Stimulated activated CD8-positive, alpha-beta memory T cell treated with anti-CD3 and anti-CD28 coated beads, Interleukin-12 subunit alpha, Interleukin-12 subunit beta, amount 100 ng/mL, for 1 hour (primary cell): ENCODE measurements around the gene ZBTB42.
"Not testable (repeated sequence)": the region's sequence is repeated elsewhere in the genome, so short reads cannot be mapped to it uniquely, and the experiment has no call there.

ENCODE experiments used
- DNase-seq: peaks from one replicate; pipeline ENCODE4 v3.0.0-alpha.2; 2020; ENCODE audit warnings: low read depth

ZBTB42 gene

DNA sequence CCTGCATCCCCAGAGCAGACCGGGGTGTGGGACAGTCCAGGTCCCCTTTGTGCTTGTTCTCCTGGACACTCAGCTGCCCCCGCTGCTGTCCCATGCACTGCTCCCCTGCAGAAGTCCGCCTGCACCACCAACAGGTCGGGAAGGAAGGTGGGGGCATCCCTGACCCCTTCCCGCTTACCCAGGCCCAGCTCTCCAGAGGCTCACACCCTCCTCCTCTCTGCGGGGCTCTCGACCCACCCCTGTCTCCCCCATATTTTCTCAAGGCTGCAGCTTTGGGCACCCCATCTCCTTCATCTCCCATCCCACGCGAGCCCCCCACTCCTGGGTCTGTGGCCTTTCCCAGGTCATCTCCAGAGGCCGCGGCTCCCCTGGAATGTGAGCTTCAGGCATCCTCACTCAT is 9.4 kb downstream of the ZBTB42 start:
- DNase-seq: no peak

- DNase-seq: no peak
Measured at GRCh38 chr14:104813286-104813685, 12.4 kb downstream of the ZBTB42 start.

DNA sequence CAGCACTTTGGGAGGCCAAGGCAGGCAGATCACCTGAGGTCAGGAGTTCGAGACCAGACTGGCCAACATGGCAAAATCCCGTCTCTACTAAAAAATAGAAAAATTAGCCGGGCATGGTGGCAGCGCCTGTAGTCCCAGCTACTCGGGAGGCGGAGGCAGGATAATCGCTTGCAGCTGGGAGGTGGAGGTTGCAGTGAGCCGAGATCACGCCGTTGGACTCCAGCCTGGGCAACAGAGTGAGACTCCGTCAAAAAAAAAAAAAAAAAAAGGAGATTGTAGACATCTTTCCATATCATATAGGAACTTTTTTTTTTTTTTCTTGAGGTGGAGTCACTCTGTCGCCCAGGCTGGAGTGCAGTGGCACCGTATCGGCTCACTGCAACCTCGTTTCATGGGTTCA is 13.8 kb downstream of the ZBTB42 start:
- DNase-seq: not testable (repeated sequence)

- DNase-seq: no peak
Measured at GRCh38 chr14:104816616-104816884, 15.6 kb downstream of the ZBTB42 start.

- DNase-seq: no peak
Measured at GRCh38 chr14:104817930-104818713, 17.2 kb downstream of the ZBTB42 start.

DNA sequence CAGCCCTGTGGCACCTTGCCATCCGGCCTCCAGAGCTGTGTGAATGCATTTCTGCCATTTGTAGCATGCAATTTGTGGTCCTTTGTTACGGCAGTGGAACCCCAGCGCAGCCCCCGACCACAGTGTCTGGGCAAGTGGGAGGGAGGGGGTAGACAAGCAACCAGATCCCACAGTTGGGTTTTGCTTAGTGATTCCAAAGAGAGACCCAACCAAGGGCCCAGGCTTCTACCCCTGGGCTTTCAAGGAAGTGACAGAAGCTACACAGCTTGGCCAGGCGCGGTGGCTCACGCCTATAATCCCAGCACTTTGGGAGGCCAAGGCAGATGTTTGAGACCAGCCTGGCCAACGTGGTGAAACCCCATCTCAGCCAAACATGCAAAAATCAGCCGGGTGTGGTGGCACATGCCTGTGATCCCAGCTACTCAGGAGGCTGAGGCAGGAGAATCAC is 17.8 kb downstream of the ZBTB42 start:
- DNase-seq: no peak

- no peak for DNase-seq
Measured at GRCh38 chr14:104819361-104819781, 18.5 kb downstream of the ZBTB42 start.

DNA sequence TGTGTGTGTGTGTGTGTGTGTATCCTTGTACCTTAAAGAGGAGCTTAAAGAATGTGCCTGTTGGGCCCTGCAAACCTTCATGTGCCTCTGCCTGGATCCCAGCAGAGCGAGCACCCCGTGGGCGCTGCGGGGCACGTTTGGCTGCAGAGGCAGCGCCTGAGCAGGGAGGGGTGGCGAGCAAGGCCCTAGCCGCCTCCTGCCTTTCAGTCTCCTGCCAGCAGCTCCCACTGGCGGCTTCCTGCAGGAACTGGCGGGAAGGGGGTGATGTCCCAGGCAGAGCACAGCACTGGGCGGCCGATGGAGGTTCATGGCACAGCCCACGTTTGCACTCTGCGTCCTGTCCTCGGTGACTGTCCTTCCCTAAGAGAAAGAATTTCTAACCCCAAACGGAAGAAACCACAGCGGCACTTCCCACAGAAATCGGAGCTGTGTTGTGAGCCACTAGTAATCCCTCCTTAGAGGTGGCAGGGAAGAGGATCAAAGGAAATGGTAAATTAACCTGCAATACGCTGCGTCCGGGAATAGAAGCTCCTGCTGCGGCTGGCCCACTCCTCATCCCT is 19.8 kb downstream of the ZBTB42 start:
- DNase-seq: no peak

DNA sequence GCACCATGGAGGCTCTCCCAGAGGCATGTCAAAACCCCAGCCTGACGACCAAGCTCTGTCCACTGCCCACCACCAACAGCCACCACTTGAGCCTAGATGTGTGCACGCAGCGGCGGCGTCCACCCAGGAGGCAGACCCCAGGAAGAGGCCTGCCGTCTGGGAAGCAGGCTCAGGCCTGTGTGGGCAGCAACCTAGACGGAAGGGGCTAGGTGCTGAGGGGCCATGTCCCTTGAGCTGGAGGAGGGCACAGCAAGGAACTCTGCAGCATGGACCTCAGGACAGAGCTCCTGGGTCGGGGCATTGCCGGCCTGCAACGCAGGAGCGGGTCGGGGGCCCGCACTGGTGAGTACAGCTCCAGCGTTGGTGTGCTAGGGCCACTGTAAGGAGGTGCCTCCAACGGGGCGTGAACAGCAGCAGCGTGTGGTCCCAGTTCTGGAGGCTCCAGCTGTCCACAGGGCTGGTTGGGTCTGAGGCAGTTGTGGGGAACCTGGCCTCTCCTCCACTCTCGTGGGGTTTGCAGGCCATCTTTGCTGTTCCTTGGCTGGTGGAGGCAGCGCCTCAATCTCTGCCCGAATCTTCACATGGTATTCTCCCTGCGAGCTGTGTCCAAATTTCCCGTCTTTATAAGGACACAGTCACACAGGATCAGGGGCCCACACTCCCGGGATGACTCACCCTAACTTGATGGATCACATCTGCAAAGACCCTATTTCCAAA is 20.5 kb downstream of the ZBTB42 start:
- no peak for DNase-seq

- DNase-seq: no peak
Measured at GRCh38 chr14:104821971-104822608, 21.2 kb downstream of the ZBTB42 start.

- no peak for DNase-seq
Measured at GRCh38 chr14:104822821-104823615, 22.1 kb downstream of the ZBTB42 start.

DNA sequence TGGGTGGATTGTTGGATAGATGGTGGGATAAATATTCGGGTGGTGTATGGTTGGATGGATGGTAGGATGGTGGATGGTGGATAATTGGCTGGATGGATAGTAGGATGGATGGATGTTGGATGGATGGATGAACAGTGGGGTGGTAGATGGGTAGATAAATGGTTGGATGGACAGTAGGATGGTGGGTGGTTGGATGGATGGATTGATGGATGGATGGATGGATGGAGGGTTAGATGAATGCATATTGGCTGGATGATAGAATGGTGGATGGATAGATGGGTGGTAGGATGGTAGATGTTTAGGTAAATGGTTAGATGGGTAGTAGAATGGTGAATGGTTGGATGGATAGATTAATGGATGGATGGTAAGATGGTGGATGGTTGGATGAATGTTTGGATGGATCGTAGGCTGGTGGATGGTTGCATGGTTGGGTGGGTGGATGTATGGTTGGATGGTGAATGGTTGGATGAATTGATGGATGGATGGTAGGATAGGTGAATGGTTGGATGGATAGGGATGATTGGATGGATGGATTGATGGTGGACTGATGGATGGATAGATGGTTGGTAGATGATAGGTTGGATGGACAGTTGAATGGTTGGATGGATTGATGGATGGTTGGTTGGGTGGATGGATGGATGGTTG is 23.6 kb downstream of the ZBTB42 start:
- no peak for DNase-seq

GRCh38 chr14:104826189-104826860 is 25.4 kb downstream of the ZBTB42 start:
- peak; percentile 91 for DNase-seq

DNA sequence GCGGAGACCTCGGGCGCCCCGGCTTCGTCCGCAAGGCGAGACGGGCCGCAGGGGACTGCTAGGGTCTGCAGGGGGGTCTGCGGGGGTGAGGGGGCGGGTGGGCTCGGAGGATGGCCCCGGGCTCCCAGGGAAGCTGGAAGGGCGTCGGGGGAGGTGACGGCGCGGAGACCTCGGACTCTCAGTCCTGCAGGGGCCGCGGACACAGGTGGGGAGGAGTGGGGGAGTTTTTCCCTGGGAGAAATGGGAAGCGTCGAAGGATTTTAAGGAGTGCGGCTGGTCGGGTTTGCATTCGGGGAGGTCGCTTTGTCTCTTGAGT is 25.9 kb downstream of the ZBTB42 start:
- DNase-seq: no peak

DNA sequence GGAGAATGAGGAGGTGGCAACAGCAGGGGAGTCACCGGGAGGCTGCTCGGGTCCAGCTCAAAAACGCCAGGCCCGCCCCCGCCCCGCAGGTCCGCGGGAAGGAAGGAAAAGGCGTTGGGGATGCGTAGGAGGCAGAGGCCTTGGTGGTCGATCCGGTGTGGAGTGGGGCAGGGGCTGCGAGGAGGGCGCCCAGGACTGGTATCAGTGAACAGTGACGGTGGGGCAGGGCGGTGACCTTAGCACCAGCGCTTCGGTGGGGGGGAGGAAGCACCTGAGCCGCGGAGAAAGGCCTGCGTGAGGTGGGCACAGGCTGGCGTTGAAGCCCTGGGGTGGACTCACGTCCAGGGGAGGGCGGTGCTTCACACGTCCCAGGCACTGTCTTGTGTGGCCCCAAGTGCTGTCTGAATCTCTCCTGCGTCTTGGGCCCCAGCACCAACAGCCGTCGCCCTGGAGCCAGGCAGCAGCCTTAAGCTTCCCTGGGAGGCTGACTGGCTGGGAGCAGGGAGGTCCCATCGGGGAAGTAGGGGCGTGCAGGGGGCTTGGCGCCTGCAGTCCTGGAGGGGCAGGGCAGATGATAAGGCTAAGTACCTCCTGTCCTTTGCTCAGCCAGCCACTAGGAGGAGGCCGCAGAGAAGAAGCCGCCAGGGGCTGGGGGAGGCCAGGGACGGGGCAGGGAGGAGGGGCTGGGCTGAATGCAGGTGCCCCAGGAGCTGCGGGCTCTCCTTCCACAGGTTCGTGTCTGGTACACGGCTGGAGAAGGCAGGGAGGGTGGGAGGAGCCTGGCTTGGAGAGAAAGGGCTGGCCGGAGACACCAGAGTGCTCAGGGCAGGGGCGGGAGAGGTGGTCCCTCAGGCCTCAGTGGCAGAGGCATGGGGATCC is 26.5 kb downstream of the ZBTB42 start:
- DNase-seq: no peak

GRCh38 chr14:104830781-104831180 is 29.9 kb downstream of the ZBTB42 start:
- DNase-seq: no peak

GRCh38 chr14:104836171-104836935 is 35.5 kb downstream of the ZBTB42 start:
- DNase-seq: not testable (repeated sequence)

GRCh38 chr14:104841730-104842129 is 40.8 kb downstream of the ZBTB42 start:
- no peak for DNase-seq

DNA sequence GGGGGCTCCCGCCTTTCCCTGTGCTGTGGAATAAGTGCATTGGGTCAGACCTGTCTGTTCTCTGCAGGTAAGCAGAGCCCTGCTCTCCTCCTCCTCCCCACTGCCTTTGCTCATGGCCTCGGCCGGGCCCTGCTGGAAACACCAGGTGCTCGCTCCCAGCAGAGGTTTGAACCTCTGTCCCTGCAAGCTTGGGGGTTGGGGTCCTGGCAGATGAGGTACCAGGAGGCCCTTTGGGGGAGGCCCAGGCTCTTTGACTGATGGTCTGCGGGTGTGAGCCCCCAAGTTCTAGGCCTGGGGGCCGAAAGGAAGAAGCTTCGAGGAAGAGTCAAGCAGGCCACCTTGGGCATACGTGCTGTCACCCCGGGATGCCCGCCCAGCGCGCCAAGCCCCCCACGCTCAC is 42.1 kb downstream of the ZBTB42 start:
- DNase-seq: no peak
